HG03064 (cell line): ENCODE data around the gene RPTOR.

Experiments used
- ATAC-seq: cut with Tn5 transposase; IDR thresholded peaks from one replicate; pipeline ENCODE4 v1.9.1; 2021; ENCODE audit warnings: low read depth; ENCODE audit not compliant: unreplicated experiment

RPTOR gene

DNA sequence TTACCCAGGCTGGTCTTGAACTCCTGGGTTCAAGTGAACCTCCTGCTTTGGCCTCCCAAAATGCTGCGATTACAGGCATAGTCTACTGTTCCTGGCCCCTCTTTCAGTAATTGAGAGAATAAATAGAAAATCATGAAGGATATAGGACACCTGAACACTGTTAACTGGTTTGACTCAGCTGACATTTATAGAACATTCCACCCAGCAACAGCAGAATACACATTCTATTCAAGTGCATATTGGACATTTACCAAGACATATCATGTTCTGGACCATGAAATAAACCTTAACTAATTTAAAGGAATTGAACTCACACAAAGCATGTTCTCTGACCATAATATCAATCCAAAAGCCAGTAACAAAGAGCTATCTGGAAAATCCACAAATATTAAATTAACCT lies 470.5 kb downstream of the RPTOR start:
- no peak for ATAC-seq
